ENCODE results near the gene HS3ST3B1.

HS3ST3B1 gene

GRCh38 chr17:14300575-14301278, at the start of gene HS3ST3B1:
HS3ST3B1 (plus strand) TSS chr17:14301081; CDS start chr17:14301519, 438 bp downstream.
- peak; percentile 58 for DNase-seq

- peak; percentile 21 for DNase-seq
Observed at GRCh38 chr17:14261406-14261805, 39.5 kb upstream of the HS3ST3B1 start.

GRCh38 chr17:14268264-14268663, 32.6 kb upstream of the HS3ST3B1 start:
- no peak for DNase-seq

GRCh38 chr17:14269473-14269872, 31.4 kb upstream of the HS3ST3B1 start:
- DNase-seq = no peak

- no peak for DNase-seq
Observed at GRCh38 chr17:14270508-14270907, 30.4 kb upstream of the HS3ST3B1 start.

GRCh38 chr17:14276535-14277250, 24.2 kb upstream of the HS3ST3B1 start:
- no peak for DNase-seq

GRCh38 chr17:14281530-14281929, 19.4 kb upstream of the HS3ST3B1 start:
- no peak for DNase-seq

GRCh38 chr17:14282726-14283125, 18.2 kb upstream of the HS3ST3B1 start:
- no peak for DNase-seq

- DNase-seq = no peak
Observed at GRCh38 chr17:14289162-14289561, 11.7 kb upstream of the HS3ST3B1 start.

- DNase-seq = no peak
Observed at GRCh38 chr17:14294876-14295275, 6.0 kb upstream of the HS3ST3B1 start.

GRCh38 chr17:14295676-14296075, 5.2 kb upstream of the HS3ST3B1 start:
- no peak for DNase-seq

GRCh38 chr17:14296166-14296910, 4.5 kb upstream of the HS3ST3B1 start:
- no peak for DNase-seq

- DNase-seq = no peak
Observed at GRCh38 chr17:14297161-14297851, 3.6 kb upstream of the HS3ST3B1 start.

- no peak for DNase-seq
Observed at GRCh38 chr17:14298221-14298946, 2.5 kb upstream of the HS3ST3B1 start.

GRCh38 chr17:14298947-14299279, 2.0 kb upstream of the HS3ST3B1 start:
- DNase-seq = no peak

GRCh38 chr17:14299280-14300141, 1.4 kb upstream of the HS3ST3B1 start:
- DNase-seq = no peak

GRCh38 chr17:14301279-14302090, 604 bp downstream of the HS3ST3B1 start:
- no peak for DNase-seq

- no peak for DNase-seq
Observed at GRCh38 chr17:14302091-14302430, 1.2 kb downstream of the HS3ST3B1 start.

- no peak for DNase-seq
Observed at GRCh38 chr17:14302431-14303099, 1.7 kb downstream of the HS3ST3B1 start.

All from NCI-H446 treated with DMSO at 0.1 percent for 48 hours (cell line).